Skeletal muscle cell (primary cell): Measurements from ENCODE around the gene LRRC8D.

Experiments used
- DNase-seq: peaks from one replicate; pipeline ENCODE4 v3.0.0-alpha.2; 2010; ENCODE audit warnings: low read depth
- H3K4me3 ChIP-seq: 2 replicates; pipeline ENCODE4 v1.5.1; 2011; ENCODE audit warnings: low read depth, mild to moderate bottlenecking, control low read depth, low read length, moderate library complexity

LRRC8D gene

GRCh38 chr1:89804642-89805237 is 16.1 kb upstream of the LRRC8D start:
- DNase-seq = no peak
- H3K4me3 ChIP-seq = no peak overlapping the region

GRCh38 chr1:89806616-89807015 is 14.2 kb upstream of the LRRC8D start:
- H3K4me3 ChIP-seq = no peak overlapping the region
- DNase-seq = no peak

- H3K4me3 ChIP-seq = no peak overlapping the region
- DNase-seq = no peak
Measured at GRCh38 chr1:89807503-89807902, 13.3 kb upstream of the LRRC8D start.

- DNase-seq = no peak
- no peak overlapping the region for H3K4me3 ChIP-seq
Measured at GRCh38 chr1:89807983-89808382, 12.8 kb upstream of the LRRC8D start.

GRCh38 chr1:89808441-89809117 is 12.3 kb upstream of the LRRC8D start:
- no peak overlapping the region for H3K4me3 ChIP-seq
- no peak for DNase-seq

- no peak overlapping the region for H3K4me3 ChIP-seq
- no peak for DNase-seq
Measured at GRCh38 chr1:89809556-89809955, 11.3 kb upstream of the LRRC8D start.

GRCh38 chr1:89810302-89810701 is 10.5 kb upstream of the LRRC8D start:
- no peak for DNase-seq
- no peak overlapping the region for H3K4me3 ChIP-seq

GRCh38 chr1:89810880-89811279 is 10.0 kb upstream of the LRRC8D start:
- no peak overlapping the region for H3K4me3 ChIP-seq
- no peak for DNase-seq

GRCh38 chr1:89812992-89813391 is 7.8 kb upstream of the LRRC8D start:
- DNase-seq = no peak
- H3K4me3 ChIP-seq = no peak overlapping the region

GRCh38 chr1:89815040-89815439 is 5.8 kb upstream of the LRRC8D start:
- no peak for DNase-seq
- H3K4me3 ChIP-seq = no peak overlapping the region

GRCh38 chr1:89815611-89816010 is 5.2 kb upstream of the LRRC8D start:
- no peak for DNase-seq
- H3K4me3 ChIP-seq = no peak overlapping the region

- no peak for DNase-seq
- no peak overlapping the region for H3K4me3 ChIP-seq
Measured at GRCh38 chr1:89816366-89816765, 4.5 kb upstream of the LRRC8D start.

GRCh38 chr1:89821322-89822108 is 683 bp downstream of the LRRC8D start:
- DNase-seq = no peak

GRCh38 chr1:89822109-89822962 is 1.5 kb downstream of the LRRC8D start:
- peak overlapping the region; percentile 66 for H3K4me3 ChIP-seq
- no peak for DNase-seq

More at GRCh38 chr1:89821322-89822108, 683 bp downstream of the LRRC8D start:
- peak overlapping the region; percentile 66 for H3K4me3 ChIP-seq

- no peak overlapping the region for H3K4me3 ChIP-seq
- DNase-seq = no peak
Measured at GRCh38 chr1:89822999-89823628, 2.3 kb downstream of the LRRC8D start.

GRCh38 chr1:89823679-89824292 is 3.0 kb downstream of the LRRC8D start:
- no peak overlapping the region for H3K4me3 ChIP-seq
- DNase-seq = no peak

- DNase-seq = no peak
- no peak overlapping the region for H3K4me3 ChIP-seq
Measured at GRCh38 chr1:89826594-89826993, 5.8 kb downstream of the LRRC8D start.

- no peak for DNase-seq
- H3K4me3 ChIP-seq = no peak overlapping the region
Measured at GRCh38 chr1:89827330-89827729, 6.5 kb downstream of the LRRC8D start.

- H3K4me3 ChIP-seq = no peak overlapping the region
- DNase-seq = no peak
Measured at GRCh38 chr1:89827902-89828301, 7.1 kb downstream of the LRRC8D start.
